K562 (cell line): Measurements from ENCODE around the gene NR5A2. TPM values are rescaled to one million over a fixed set of nuclear protein-coding genes. Genes with fewer than 3 reads are reported as not detected.

ENCODE experiments used
- ATAC-seq: fragments of 200-7000 bp; cut with Tn5 transposase; 3 replicates; pipeline ENCODE4 v1.9.1; 2020; ENCODE audit warnings: moderate library complexity
- BruUV-seq: library from RNA; stranded (reverse); fragments of 400-500 nt; replicated peaks from 2 replicates; lab custom pipeline; 2021; lab: Mats Ljungman, UMichigan
- CTCF ChIA-PET: fragments of 300-600 bp; formaldehyde crosslinking; extraction: SDS; loops from one replicate; lab custom pipeline; 2021; ENCODE audit warnings: low intra/inter-chr PET ratio; lab: Yijun Ruan, JAX
- POLR2A ChIA-PET: fragments of 300-600, 350-650 bp; sonication (Branson Sonifier 250); formaldehyde crosslinking; extraction: SDS; loops from one replicate; lab custom pipeline; 2021; ENCODE audit warnings: antibody characterized with exemption, inconsistent platforms; lab: Yijun Ruan, JAX
- DNase-seq, 4 experiments: peaks; one replicate each; pipeline versions ENCODE4 v3.0.0 to v3.0.0-alpha.2; 2011 to 2018; ENCODE audit warnings: low spot score in 3 of 4, mixed read lengths in 3 of 4; ENCODE audit errors: extremely low read depth in 1 of 4
- FAIRE-seq: peaks from 2 replicates; lab custom pipeline; 2011; peaks lifted over from hg19 to GRCh38; lab: Jason Lieb, UNC
- H2AFZ ChIP-seq: 2 replicates; pipeline ENCODE4 v1.6.0; 2011; ENCODE audit warnings: low read depth, low read length, control low read depth, inconsistent platforms
- H3K27ac ChIP-seq: fragments of 200-600 bp; 3 replicates; pipeline ENCODE4 v1.8.0; 2011; ENCODE audit warnings: low read depth, mild to moderate bottlenecking, control low read depth, inconsistent platforms, low read length, moderate library complexity, mixed read lengths; ENCODE audit errors: extremely low read depth
- H3K27me3 ChIP-seq, 2 experiments: fragments of 300-600 bp in 1 of 2; 2 replicates in 1 of 2; 3 replicates in 1 of 2; pipeline versions ENCODE4 v1.6.0 to v1.8.0; 2011; ENCODE audit warnings: inconsistent platforms in 2 of 2, low read length in 2 of 2, mild to moderate bottlenecking in 1 of 2, mixed read lengths in 1 of 2, moderate library complexity in 1 of 2; ENCODE audit not compliant: control insufficient read depth in 2 of 2, insufficient read depth in 2 of 2
- H3K36me3 ChIP-seq: fragments of 300-600 bp; 3 replicates; pipeline ENCODE4 v1.8.0; 2011; ENCODE audit warnings: mild to moderate bottlenecking, low read length, inconsistent platforms; ENCODE audit not compliant: control insufficient read depth, insufficient read depth
- H3K4me1 ChIP-seq, 2 experiments: fragments of 200-600 bp in 1 of 2; replicated peaks in 1 of 2; 2 replicates in 1 of 2; 3 replicates in 1 of 2; pipeline versions ENCODE4 v1.5.1 to v1.8.0; 2011; ENCODE audit warnings: inconsistent platforms in 2 of 2, low read length in 2 of 2, mild to moderate bottlenecking in 1 of 2, mixed read lengths in 1 of 2, moderate library complexity in 1 of 2; ENCODE audit not compliant: control insufficient read depth in 2 of 2, insufficient read depth in 2 of 2
- H3K4me2 ChIP-seq: 2 replicates; pipeline ENCODE4 v1.6.1; 2011; ENCODE audit warnings: low read length, control low read depth, inconsistent platforms, mixed read lengths; ENCODE audit not compliant: insufficient read depth
- H3K4me3 ChIP-seq: fragments of 200-600 bp; sonication (generic), shearing (Covaris generic); 2 replicates; pipeline ENCODE4 v1.5.1; 2016; ENCODE audit warnings: control low read depth, inconsistent platforms
- H3K79me2 ChIP-seq: fragments of 200-600 bp; 3 replicates; pipeline ENCODE4 v1.8.0; 2011; ENCODE audit warnings: low read length, inconsistent platforms; ENCODE audit not compliant: control insufficient read depth, insufficient read depth
- H3K9ac ChIP-seq, 2 experiments: 2 replicates each; pipeline versions ENCODE4 v1.6.0 to v1.6.1; 2011; ENCODE audit warnings: low read depth in 2 of 2, low read length in 2 of 2, control low read depth in 1 of 2, inconsistent platforms in 1 of 2, mild to moderate bottlenecking in 1 of 2, mixed read lengths in 1 of 2; ENCODE audit not compliant: insufficient read depth in 1 of 2
- H3K9me1 ChIP-seq: one replicate; pipeline ENCODE4 v1.6.0; 2011; ENCODE audit warnings: inconsistent platforms, mild to moderate bottlenecking, low read length, moderate library complexity; ENCODE audit not compliant: control insufficient read depth, insufficient read depth
- H3K9me3 ChIP-seq: replicated peaks from 2 replicates; pipeline ENCODE4 v1.5.1; 2011; ENCODE audit warnings: low read depth, low read length, inconsistent platforms; ENCODE audit not compliant: control insufficient read depth, insufficient read depth
- H4K20me1 ChIP-seq: replicated peaks from 2 replicates; pipeline ENCODE4 v1.6.1; 2011; ENCODE audit warnings: low read length, inconsistent platforms, mixed read lengths; ENCODE audit not compliant: control insufficient read depth, insufficient read depth
- CCNT2 ChIP-seq: IDR thresholded peaks from 2 replicates; pipeline ENCODE4 v1.6.1; 2011; ENCODE audit warnings: borderline replicate concordance, low read depth, mild to moderate bottlenecking, moderate library complexity, mixed read lengths, low read length; ENCODE audit not compliant: insufficient read length; ENCODE audit errors: extremely low read depth
- FOXJ3 ChIP-seq: sonication (generic); formaldehyde crosslinking; IDR thresholded peaks from 2 replicates; pipeline ENCODE4 v1.4.0; 2020; ENCODE audit warnings: mild to moderate bottlenecking, missing genetic modification reagents
- FOXK1 ChIP-seq: sonication (generic); formaldehyde crosslinking; IDR thresholded peaks from 2 replicates; pipeline ENCODE4 v1.8.0; 2022; ENCODE audit warnings: missing genetic modification reagents, mild to moderate bottlenecking, borderline replicate concordance
- GATA2 ChIP-seq: sonication (generic); formaldehyde crosslinking; IDR thresholded peaks from 2 replicates; pipeline ENCODE4 v1.4.0; 2020; ENCODE audit warnings: mild to moderate bottlenecking, missing genetic modification reagents
- GTF2E2 ChIP-seq: fragments of 200-800 bp; sonication (Bioruptor generic); IDR thresholded peaks from 2 replicates; pipeline ENCODE4 v1.6.1; 2016; ENCODE audit warnings: missing genetic modification characterization, missing compliant biosample characterization
- HEY1 ChIP-seq: fragments of 250-450 bp; sonication (Bioruptor Pico); IDR thresholded peaks from 2 replicates; pipeline ENCODE4 v1.5.0; 2020; ENCODE audit warnings: mild to moderate bottlenecking, moderate library complexity, borderline replicate concordance
- HOXB6 ChIP-seq: fragments of 250-450 bp; sonication (Bioruptor Pico); IDR thresholded peaks from 2 replicates; pipeline ENCODE4 v1.5.1; 2022; ENCODE audit warnings: mild to moderate bottlenecking, borderline replicate concordance
- KDM1A ChIP-seq, 2 experiments: fragments of 450-650 bp; IDR thresholded peaks; 2 replicates each; pipeline ENCODE4 v1.6.1; 2016; ENCODE audit warnings: mild to moderate bottlenecking in 2 of 2
- RNF219 ChIP-seq: fragments of 250-450 bp; sonication (Bioruptor Pico); IDR thresholded peaks from 2 replicates; pipeline ENCODE4 v1.5.0; 2022; ENCODE audit warnings: mild to moderate bottlenecking
- SOX6 ChIP-seq: fragments of 450-650 bp; IDR thresholded peaks from 2 replicates; pipeline ENCODE4 v1.6.1; 2014; ENCODE audit warnings: mild to moderate bottlenecking
- ZEB2 ChIP-seq: fragments of 450-650 bp; IDR thresholded peaks from 2 replicates; pipeline ENCODE4 v1.6.1; 2016
- ZKSCAN3 ChIP-seq: fragments of 250-450 bp; sonication (Bioruptor Pico); IDR thresholded peaks from 2 replicates; pipeline ENCODE4 v1.4.0; 2020
- ZNF511 ChIP-seq: sonication (generic); formaldehyde crosslinking; IDR thresholded peaks from 2 replicates; pipeline ENCODE4 v1.8.0; 2022; ENCODE audit warnings: mild to moderate bottlenecking, missing genetic modification reagents
- WGBS: fragments of 100-300 bp; shearing (Covaris generic); methylation state at CpG from one replicate; pipeline ENCODE4 v1.1.6; 2016; ENCODE audit warnings: low coverage, mixed read lengths; ENCODE audit not compliant: insufficient coverage; ENCODE audit errors: missing lambda C conversion rate; 5-methylcytosine and 5-hydroxymethylcytosine counted together
- in situ Hi-C: fragments of 300-500 bp; cut with MboI; formaldehyde crosslinking; loops from 4 replicates; pipeline ENCODE4 v1.15.0; 2018; ENCODE audit warnings: inconsistent platforms, mixed read lengths
- intact Hi-C: fragments of 100-400 bp; cut with micrococcal nuclease; formaldehyde crosslinking; loops from 2 replicates; pipeline ENCODE4 v1.14.2; 2022
- polyA plus RNA-seq, 8 experiments: library from polyadenylated mRNA; depleted of rRNA in 4 of 8; stranded (reverse) in 5 of 8; unstranded in 3 of 8; fragments of >200 nt; fragmentation: Nextera tagmentation in 2 of 8; fragmentation: Illumina TruSeq in 1 of 8; extraction: Ambion mirVana in 2 of 8; extraction: Trizol in 1 of 8; gene quantifications; 2 replicates each; pipeline versions ENCODE4 v1.2.1 to v1.2.3, GENCODE V29; 2011 to 2014; ENCODE audit warnings: inconsistent platforms in 1 of 8, missing spikeins in 1 of 8
- total RNA-seq, 7 experiments: library from RNA; depleted of rRNA in 6 of 7; stranded (reverse); fragments of >200 nt in 6 of 7; fragmentation: Illumina TruSeq in 2 of 7; extraction: Trizol in 2 of 7; gene quantifications; 2 replicates each; pipeline versions ENCODE4 v1.2.1 to v1.2.3, GENCODE V29; 2011 to 2021; ENCODE audit warnings: low replicate concordance in 1 of 7
- TF ChIP-seq, protein P1 (sequence below): sonication (generic); formaldehyde crosslinking; IDR thresholded peaks from 2 replicates; pipeline ENCODE4 v1.8.0; 2022; ENCODE audit warnings: missing genetic modification reagents, mild to moderate bottlenecking, moderate library complexity, borderline replicate concordance
- TF ChIP-seq, protein P2 (sequence below): IDR thresholded peaks from 2 replicates; pipeline ENCODE4 v1.6.1; 2014; ENCODE audit warnings: antibody characterized with exemption
- TF ChIP-seq, protein P3 (sequence below): fragments of 450-650 bp; formaldehyde crosslinking; IDR thresholded peaks from 2 replicates; pipeline ENCODE4 v1.4.0; 2022; ENCODE audit warnings: missing genetic modification characterization

The NR5A2 gene
- total and polyA plus RNA-seq, 9 of the 15 experiments (the other 6 are each of a cell fraction or from before 2014, with no cell fraction given), result 0.13 to 0.40 (median 0.29) TPM

GRCh38 chr1:200215350-200215749, 187.8 kb downstream of the NR5A2 start (continued):
- TF ChIP-seq, protein P1, sequence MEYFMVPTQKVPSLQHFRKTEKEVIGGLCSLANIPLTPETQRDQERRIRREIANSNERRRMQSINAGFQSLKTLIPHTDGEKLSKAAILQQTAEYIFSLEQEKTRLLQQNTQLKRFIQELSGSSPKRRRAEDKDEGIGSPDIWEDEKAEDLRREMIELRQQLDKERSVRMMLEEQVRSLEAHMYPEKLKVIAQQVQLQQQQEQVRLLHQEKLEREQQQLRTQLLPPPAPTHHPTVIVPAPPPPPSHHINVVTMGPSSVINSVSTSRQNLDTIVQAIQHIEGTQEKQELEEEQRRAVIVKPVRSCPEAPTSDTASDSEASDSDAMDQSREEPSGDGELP (CRISPR knock-in tag), result no peak
- no peak for TF ChIP-seq HEY1
- TF ChIP-seq ZEB2, result no peak
- TF ChIP-seq, all 486 proteins: peak for 0

GRCh38 chr1:200217703-200218102, 190.2 kb downstream of the NR5A2 start:
- H3K4me2 ChIP-seq, result no peak overlapping the region
- no peaks in the 10 kb centered on the region for H3K79me2 ChIP-seq
- no peak overlapping the region for H3K4me3 ChIP-seq
- in situ Hi-C loops (no loop called here), intact Hi-C loops (no loop called here)
- H3K27me3 ChIP-seq, result peaks cover 3 to 8% of the 10 kb centered on the region in 2 experiments; a peak in 2 of 5 replicates
- ATAC-seq (peak; percentile 64), FAIRE-seq (no peak), DNase-seq (no peak)
- peak overlapping the region; percentile 4; the same call in 1 of the 2 replicates for H2AFZ ChIP-seq
- peaks cover 0 to 3% of the 10 kb centered on the region in 2 experiments; a peak in 1 of 5 replicates for H3K4me1 ChIP-seq
- no peak overlapping the region; a peak in 1 of 4 replicates for H3K9ac ChIP-seq
- WGBS, result 9% methylated on average over 5 of the region's 5 CpGs
- ChIA-PET CTCF (no interaction called here), POLR2A (interaction anchor here (0.6 kb wide), 1 partner anchor 84 kb away, joined by 3 read pairs; no protein-coding TSS in a partner anchor)
- H3K9me3 ChIP-seq, result no peaks in the 10 kb centered on the region; the same call in 1 of the 2 replicates
- no TSS peak for BruUV-seq
- H3K27ac ChIP-seq, result no peak overlapping the region
- no peaks in the 10 kb centered on the region for H3K36me3 ChIP-seq
- no peaks in the 10 kb centered on the region for H3K9me1 ChIP-seq
- H4K20me1 ChIP-seq, result no peaks in the 10 kb centered on the region
- TF ChIP-seq RNF219 (CRISPR knock-in tag), result no peak
- no peak for TF ChIP-seq SOX6
- TF ChIP-seq GATA2 (CRISPR knock-in tag), result no peak
- TF ChIP-seq FOXJ3, result no peak
- TF ChIP-seq HOXB6 (CRISPR knock-in tag), result no peak
- no peak for TF ChIP-seq CCNT2
- TF ChIP-seq, protein P2, sequence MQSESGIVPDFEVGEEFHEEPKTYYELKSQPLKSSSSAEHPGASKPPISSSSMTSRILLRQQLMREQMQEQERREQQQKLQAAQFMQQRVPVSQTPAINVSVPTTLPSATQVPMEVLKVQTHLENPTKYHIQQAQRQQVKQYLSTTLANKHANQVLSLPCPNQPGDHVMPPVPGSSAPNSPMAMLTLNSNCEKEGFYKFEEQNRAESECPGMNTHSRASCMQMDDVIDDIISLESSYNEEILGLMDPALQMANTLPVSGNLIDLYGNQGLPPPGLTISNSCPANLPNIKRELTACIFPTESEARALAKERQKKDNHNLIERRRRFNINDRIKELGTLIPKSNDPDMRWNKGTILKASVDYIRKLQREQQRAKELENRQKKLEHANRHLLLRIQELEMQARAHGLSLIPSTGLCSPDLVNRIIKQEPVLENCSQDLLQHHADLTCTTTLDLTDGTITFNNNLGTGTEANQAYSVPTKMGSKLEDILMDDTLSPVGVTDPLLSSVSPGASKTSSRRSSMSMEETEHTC, result no peak
- TF ChIP-seq FOXK1, result no peak
- TF ChIP-seq, protein P3, sequence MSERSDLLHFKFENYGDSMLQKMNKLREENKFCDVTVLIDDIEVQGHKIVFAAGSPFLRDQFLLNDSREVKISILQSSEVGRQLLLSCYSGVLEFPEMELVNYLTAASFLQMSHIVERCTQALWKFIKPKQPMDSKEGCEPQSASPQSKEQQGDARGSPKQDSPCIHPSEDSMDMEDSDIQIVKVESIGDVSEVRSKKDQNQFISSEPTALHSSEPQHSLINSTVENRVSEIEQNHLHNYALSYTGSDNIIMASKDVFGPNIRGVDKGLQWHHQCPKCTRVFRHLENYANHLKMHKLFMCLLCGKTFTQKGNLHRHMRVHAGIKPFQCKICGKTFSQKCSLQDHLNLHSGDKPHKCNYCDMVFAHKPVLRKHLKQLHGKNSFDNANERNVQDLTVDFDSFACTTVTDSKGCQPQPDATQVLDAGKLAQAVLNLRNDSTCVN (CRISPR knock-in tag), result no peak
- no peak for TF ChIP-seq ZNF511
- TF ChIP-seq KDM1A (IDR thresholded peaks at IDR 0.05), result no peak
- TF ChIP-seq ZKSCAN3 (CRISPR knock-in tag), result no peak
- TF ChIP-seq GTF2E2, result no peak
